CD14-positive monocyte (primary cell): Measurements from ENCODE around the gene AKAP6. TPM values are rescaled to one million over a fixed set of nuclear protein-coding genes. Genes with fewer than 3 reads are reported as not detected.

Source experiments
- DNase-seq, 3 donors: peaks; one replicate each; pipeline ENCODE4 v3.0.0-alpha.2; 2011 to 2022
- H2AFZ ChIP-seq: 2 replicates; pipeline ENCODE4 v1.6.0; 2012; ENCODE audit warnings: mild to moderate bottlenecking, low read depth, low read length, inconsistent platforms; ENCODE audit not compliant: insufficient read depth, poor library complexity, severe bottlenecking
- H3K27ac ChIP-seq, 2 donors: 1 replicate in 1 of 2; 2 replicates in 1 of 2; pipeline ENCODE4 v1.5.1; 2012 to 2013; ENCODE audit warnings: low read length in 2 of 2, control low read depth in 1 of 2, inconsistent platforms in 1 of 2, low read depth in 1 of 2, mild to moderate bottlenecking in 1 of 2
- H3K27me3 ChIP-seq, 2 donors: one replicate each; pipeline versions ENCODE4 v1.6.0 to v1.6.1; 2011 to 2013; ENCODE audit warnings: low read length in 2 of 2; ENCODE audit not compliant: control insufficient read depth in 2 of 2, insufficient read depth in 2 of 2
- H3K36me3 ChIP-seq, 2 donors: replicated peaks in 1 of 2; 1 replicate in 1 of 2; 2 replicates in 1 of 2; pipeline versions ENCODE4 v1.5.1 to v1.6.1; 2012 to 2013; ENCODE audit warnings: low read length in 2 of 2, control low read depth in 1 of 2, inconsistent platforms in 1 of 2, mild to moderate bottlenecking in 1 of 2; ENCODE audit not compliant: insufficient read depth in 2 of 2, control insufficient read depth in 1 of 2
- H3K4me1 ChIP-seq, 2 donors: 1 replicate in 1 of 2; 2 replicates in 1 of 2; pipeline versions ENCODE4 v1.5.1 to v1.6.1; 2012 to 2013; ENCODE audit warnings: low read length in 2 of 2, control low read depth in 1 of 2, inconsistent platforms in 1 of 2, mild to moderate bottlenecking in 1 of 2, moderate library complexity in 1 of 2; ENCODE audit not compliant: insufficient read depth in 2 of 2, control insufficient read depth in 1 of 2
- H3K4me2 ChIP-seq: replicated peaks from 2 replicates; pipeline ENCODE3; 2012; ENCODE audit warnings: low read length, moderate library complexity, mild to moderate bottlenecking; ENCODE audit not compliant: poor library complexity, severe bottlenecking; ENCODE audit errors: extremely low read depth
- H3K4me3 ChIP-seq, 3 experiments: fragments of 200-600 bp in 1 of 3; sonication (generic) in 1 of 3; replicated peaks in 1 of 3; 1 replicate in 2 of 3; 2 replicates in 1 of 3; pipeline ENCODE4 v1.5.1; 2011 to 2013; ENCODE audit warnings: low read length in 3 of 3, mild to moderate bottlenecking in 3 of 3, control low read depth in 2 of 3, low read depth in 2 of 3, inconsistent platforms in 1 of 3, moderate library complexity in 1 of 3
- H3K79me2 ChIP-seq: 2 replicates; pipeline ENCODE4 v1.6.0; 2012; ENCODE audit warnings: mild to moderate bottlenecking, control low read depth, inconsistent platforms, low read length, moderate library complexity; ENCODE audit not compliant: insufficient read depth
- H3K9ac ChIP-seq: 2 replicates; pipeline ENCODE4 v1.6.0; 2017; ENCODE audit warnings: low read length, mild to moderate bottlenecking; ENCODE audit not compliant: insufficient read depth, poor library complexity, severe bottlenecking
- H3K9me3 ChIP-seq, 2 donors: replicated peaks in 1 of 2; 1 replicate in 1 of 2; 2 replicates in 1 of 2; pipeline versions ENCODE4 v1.5.1 to v1.6.1; 2012 to 2013; ENCODE audit warnings: low read length in 2 of 2, control low read depth in 1 of 2; ENCODE audit not compliant: control insufficient read depth in 1 of 2, insufficient read depth in 1 of 2
- H4K20me1 ChIP-seq: 2 replicates; pipeline ENCODE4 v1.6.0; 2012; ENCODE audit warnings: mild to moderate bottlenecking, low read length, control low read depth, moderate library complexity; ENCODE audit not compliant: insufficient read depth
- H3K27ac Mint-ChIP-seq, 7 donors: one replicate each; pipeline ENCODE4 v1.8.0; 2020; ENCODE audit warnings: mild to moderate bottlenecking in 7 of 7, mixed read lengths in 7 of 7, moderate library complexity in 6 of 7, inconsistent platforms in 2 of 7
- H3K27me3 Mint-ChIP-seq, 3 donors: one replicate each; pipeline ENCODE4 v1.8.0; 2021 to 2022; ENCODE audit warnings: low read depth in 3 of 3, mild to moderate bottlenecking in 3 of 3, mixed read lengths in 3 of 3, moderate library complexity in 3 of 3, inconsistent platforms in 1 of 3
- H3K36me3 Mint-ChIP-seq, 2 donors: one replicate each; pipeline ENCODE4 v1.8.0; 2020; ENCODE audit warnings: mixed read lengths in 2 of 2, inconsistent platforms in 1 of 2, mild to moderate bottlenecking in 1 of 2
- H3K4me1 Mint-ChIP-seq: one replicate; pipeline ENCODE4 v1.8.0; 2020; ENCODE audit warnings: mild to moderate bottlenecking, mixed read lengths
- H3K4me3 Mint-ChIP-seq, 2 donors: one replicate each; pipeline ENCODE4 v1.8.0; 2020; ENCODE audit warnings: mild to moderate bottlenecking in 2 of 2, mixed read lengths in 2 of 2, moderate library complexity in 1 of 2
- H3K9me3 Mint-ChIP-seq, 7 donors: one replicate each; pipeline ENCODE4 v1.8.0; 2020 to 2022; ENCODE audit warnings: mixed read lengths in 7 of 7, mild to moderate bottlenecking in 6 of 7, moderate library complexity in 6 of 7, inconsistent platforms in 2 of 7
- WGBS: methylation state at CpG from one replicate; pipeline ENCODE4 v1.1.5; 2013; ENCODE audit warnings: missing lambda C conversion rate; ENCODE audit not compliant: insufficient coverage; 5-methylcytosine and 5-hydroxymethylcytosine counted together
- intact Hi-C, 2 donors: fragments of 100-400 bp; cut with micrococcal nuclease; formaldehyde crosslinking; loops; one replicate each; pipeline versions ENCODE4 v1.15.0 to v1.15.1; 2023
- polyA plus RNA-seq, 3 donors: library from polyadenylated mRNA; depleted of rRNA in 1 of 3; unstranded in 2 of 3; stranded (reverse) in 1 of 3; fragments of 300-500 nt in 2 of 3; fragments of >200 nt in 1 of 3; fragmentation: Illumina TruSeq in 2 of 3; gene quantifications; 1 replicate in 2 of 3; 2 replicates in 1 of 3; pipeline ENCODE4 v1.2.3, GENCODE V29; 2012 to 2021
- TF ChIP-seq, protein P1 (sequence below): fragments of 200-600 bp; IDR thresholded peaks from one replicate; pipeline ENCODE4 v1.8.0; 2022; ENCODE audit warnings: antibody characterized with exemption, mild to moderate bottlenecking

Gene AKAP6
- polyA plus RNA-seq, 3 donors = not detected

GRCh38 chr14:32307881-32308582 lies 21.1 kb upstream of the AKAP6 start:
- H3K27me3 Mint-ChIP-seq = peaks cover 0 to 2% (median 0%) of the 10 kb centered on the region in 3 donors
- no peak overlapping the region for H3K27ac Mint-ChIP-seq
- no peak overlapping the region for H3K4me3 Mint-ChIP-seq
- H2AFZ ChIP-seq = no peak overlapping the region
- H3K4me1 Mint-ChIP-seq = no peaks in the 10 kb centered on the region
- H3K9ac ChIP-seq = no peak overlapping the region
- no peaks in the 10 kb centered on the region for H3K4me1 ChIP-seq
- no peaks in the 10 kb centered on the region for H3K27me3 ChIP-seq
- intact Hi-C loops = no loop called here
- no peaks in the 10 kb centered on the region for H3K36me3 ChIP-seq
- H3K27ac ChIP-seq = no peak overlapping the region
- no peaks in the 10 kb centered on the region for H3K79me2 ChIP-seq
- TF ChIP-seq, protein P1, sequence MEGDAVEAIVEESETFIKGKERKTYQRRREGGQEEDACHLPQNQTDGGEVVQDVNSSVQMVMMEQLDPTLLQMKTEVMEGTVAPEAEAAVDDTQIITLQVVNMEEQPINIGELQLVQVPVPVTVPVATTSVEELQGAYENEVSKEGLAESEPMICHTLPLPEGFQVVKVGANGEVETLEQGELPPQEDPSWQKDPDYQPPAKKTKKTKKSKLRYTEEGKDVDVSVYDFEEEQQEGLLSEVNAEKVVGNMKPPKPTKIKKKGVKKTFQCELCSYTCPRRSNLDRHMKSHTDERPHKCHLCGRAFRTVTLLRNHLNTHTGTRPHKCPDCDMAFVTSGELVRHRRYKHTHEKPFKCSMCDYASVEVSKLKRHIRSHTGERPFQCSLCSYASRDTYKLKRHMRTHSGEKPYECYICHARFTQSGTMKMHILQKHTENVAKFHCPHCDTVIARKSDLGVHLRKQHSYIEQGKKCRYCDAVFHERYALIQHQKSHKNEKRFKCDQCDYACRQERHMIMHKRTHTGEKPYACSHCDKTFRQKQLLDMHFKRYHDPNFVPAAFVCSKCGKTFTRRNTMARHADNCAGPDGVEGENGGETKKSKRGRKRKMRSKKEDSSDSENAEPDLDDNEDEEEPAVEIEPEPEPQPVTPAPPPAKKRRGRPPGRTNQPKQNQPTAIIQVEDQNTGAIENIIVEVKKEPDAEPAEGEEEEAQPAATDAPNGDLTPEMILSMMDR = no peak
- no peak for DNase-seq
- H3K4me3 ChIP-seq = no peak overlapping the region
- H3K36me3 Mint-ChIP-seq = no peaks in the 10 kb centered on the region
- 67% methylated on average over 1 of the region's 3 CpGs for WGBS
- no peaks in the 10 kb centered on the region for H4K20me1 ChIP-seq
- H3K9me3 Mint-ChIP-seq = peaks cover 0 to 4% (median 2%) of the 10 kb centered on the region in 7 donors
- H3K4me2 ChIP-seq = no peak overlapping the region
- no peaks in the 10 kb centered on the region for H3K9me3 ChIP-seq

GRCh38 chr14:32310876-32311275 lies 18.2 kb upstream of the AKAP6 start:
- H3K36me3 ChIP-seq = no peaks in the 10 kb centered on the region
- Mint-ChIP-seq H3K4me3 (no peak overlapping the region), H3K27ac (no peak overlapping the region), H3K36me3 (no peaks in the 10 kb centered on the region), H3K27me3 (no peaks in the 10 kb centered on the region), H3K9me3 (peaks cover 0 to 4% (median 2%) of the 10 kb centered on the region in 7 donors), H3K4me1 (no peaks in the 10 kb centered on the region)
- no peak overlapping the region for H2AFZ ChIP-seq
- no peak overlapping the region for H3K9ac ChIP-seq
- no peak overlapping the region for H3K4me2 ChIP-seq
- no peaks in the 10 kb centered on the region for H4K20me1 ChIP-seq
- DNase-seq = no peak
- H3K27me3 ChIP-seq = no peaks in the 10 kb centered on the region
- no peak overlapping the region for H3K4me3 ChIP-seq
- intact Hi-C loops = no loop called here
- TF ChIP-seq, protein P1 = no peak
- no peaks in the 10 kb centered on the region for H3K4me1 ChIP-seq
- no peaks in the 10 kb centered on the region for H3K9me3 ChIP-seq
- no peaks in the 10 kb centered on the region for H3K79me2 ChIP-seq
- H3K27ac ChIP-seq = no peak overlapping the region
